ENCODE results near the gene TMEM106C.

TMEM106C gene

DNA sequence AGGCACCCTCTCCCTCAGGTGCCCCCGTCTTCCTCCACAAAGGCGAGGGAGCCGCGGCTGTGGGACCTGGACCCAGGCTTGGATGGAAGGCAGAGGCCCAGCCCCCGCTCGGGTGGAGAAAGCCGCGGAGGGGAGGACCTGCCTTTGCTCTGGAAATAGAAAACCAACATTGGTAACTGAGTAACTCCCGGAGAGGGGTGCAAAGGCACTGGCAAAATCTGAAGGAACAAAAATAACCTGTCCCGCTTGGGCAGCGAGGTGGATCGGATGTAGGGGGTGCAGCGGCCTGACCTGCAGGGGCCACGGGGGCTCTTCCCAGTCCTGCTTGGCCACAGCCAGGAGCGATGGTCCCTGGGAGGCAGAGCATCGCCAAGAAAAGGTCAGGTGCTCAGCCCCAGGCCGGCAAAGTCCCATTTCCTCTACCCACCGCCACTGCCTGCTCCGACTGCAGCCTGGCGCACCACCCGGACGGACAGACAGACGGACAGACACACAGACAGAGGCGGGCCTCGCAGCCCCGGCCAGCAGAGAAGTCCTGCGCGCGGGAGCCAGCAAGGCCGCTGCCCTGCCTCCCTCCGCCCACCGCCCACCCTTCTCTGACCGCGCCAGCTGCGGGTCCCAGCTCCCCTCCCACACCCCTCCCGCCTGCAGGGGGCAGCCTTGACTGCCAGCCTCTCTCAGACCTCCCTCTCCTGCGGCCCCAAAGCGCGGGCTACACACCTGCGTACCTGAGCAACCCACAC is 21.4 kb upstream of the TMEM106C start:
- Histone ChIP-seq H3K4me1 (ENCODE audit: insufficient read depth, low read length, poor library complexity, severe bottlenecking) (no peaks in the 10 kb centered on the region), H3K27me3 (ENCODE audit: insufficient read depth, low read length, poor library complexity, severe bottlenecking) (no peaks in the 10 kb centered on the region), H4K20me1 (ENCODE audit: insufficient read depth, low read length, poor library complexity, severe bottlenecking) (no peaks in the 10 kb centered on the region), H3K9me3 (ENCODE audit: insufficient read depth, low read depth, low read length) (no peaks in the 10 kb centered on the region), H3K4me3 (ENCODE audit: low read length, poor library complexity, severe bottlenecking) (no peak overlapping the region), H3K36me3 (ENCODE audit: insufficient read depth, low read length) (no peaks in the 10 kb centered on the region), H2AFZ (ENCODE audit: low read length) (no peak overlapping the region), H3K9me2 (replicated peaks; ENCODE audit: low read depth, low read length) (no peaks in the 10 kb centered on the region), H3K79me2 (ENCODE audit: insufficient read depth, low read length) (no peaks in the 10 kb centered on the region), H3F3A (ENCODE audit: low read depth) (no peaks in the 10 kb centered on the region), H3K9ac (ENCODE audit: low read depth, low read length, poor library complexity, severe bottlenecking) (no peak overlapping the region), H3K4me2 (ENCODE audit: low read depth, low read length, poor library complexity, severe bottlenecking) (no peak overlapping the region)
- no peak for TF ChIP-seq EZH2phosphoT487 (IDR thresholded peaks at IDR 0.05; ENCODE audit: borderline replicate concordance)
- TF ChIP-seq, protein P1, sequence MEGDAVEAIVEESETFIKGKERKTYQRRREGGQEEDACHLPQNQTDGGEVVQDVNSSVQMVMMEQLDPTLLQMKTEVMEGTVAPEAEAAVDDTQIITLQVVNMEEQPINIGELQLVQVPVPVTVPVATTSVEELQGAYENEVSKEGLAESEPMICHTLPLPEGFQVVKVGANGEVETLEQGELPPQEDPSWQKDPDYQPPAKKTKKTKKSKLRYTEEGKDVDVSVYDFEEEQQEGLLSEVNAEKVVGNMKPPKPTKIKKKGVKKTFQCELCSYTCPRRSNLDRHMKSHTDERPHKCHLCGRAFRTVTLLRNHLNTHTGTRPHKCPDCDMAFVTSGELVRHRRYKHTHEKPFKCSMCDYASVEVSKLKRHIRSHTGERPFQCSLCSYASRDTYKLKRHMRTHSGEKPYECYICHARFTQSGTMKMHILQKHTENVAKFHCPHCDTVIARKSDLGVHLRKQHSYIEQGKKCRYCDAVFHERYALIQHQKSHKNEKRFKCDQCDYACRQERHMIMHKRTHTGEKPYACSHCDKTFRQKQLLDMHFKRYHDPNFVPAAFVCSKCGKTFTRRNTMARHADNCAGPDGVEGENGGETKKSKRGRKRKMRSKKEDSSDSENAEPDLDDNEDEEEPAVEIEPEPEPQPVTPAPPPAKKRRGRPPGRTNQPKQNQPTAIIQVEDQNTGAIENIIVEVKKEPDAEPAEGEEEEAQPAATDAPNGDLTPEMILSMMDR (conservative IDR thresholded peaks at IDR 0.05; ENCODE audit: low read length): peak; percentile 39

DNA sequence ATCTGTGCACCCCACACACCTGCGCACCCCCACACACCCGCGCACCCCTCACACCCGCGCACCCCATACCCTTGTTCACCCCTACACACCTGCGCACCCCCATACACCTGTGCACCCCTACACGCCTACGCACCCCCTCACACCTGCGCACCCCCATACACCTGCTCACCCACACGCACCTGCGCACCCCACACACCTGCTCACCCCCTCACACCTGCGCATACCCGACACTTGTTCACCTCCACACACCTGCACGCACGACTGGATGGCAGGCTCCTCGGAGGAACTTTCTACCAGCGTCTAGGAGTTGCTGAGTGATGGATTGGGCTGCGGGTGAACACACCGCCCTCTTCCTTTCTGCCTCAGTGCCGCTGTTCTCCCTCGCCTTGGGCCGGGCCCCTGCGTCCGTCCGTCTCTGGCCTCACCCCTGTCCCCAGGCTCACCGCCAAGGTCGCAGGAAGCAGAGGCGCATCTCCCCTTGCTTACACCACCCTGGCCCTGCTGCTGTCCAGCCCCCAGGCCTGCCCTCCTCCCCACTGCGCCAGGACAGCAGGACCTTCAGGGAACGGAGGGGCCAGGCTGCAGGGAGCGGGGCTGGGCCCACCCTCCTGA is 20.7 kb upstream of the TMEM106C start:
- Histone ChIP-seq H3K4me2 (ENCODE audit: low read depth, low read length, poor library complexity, severe bottlenecking) (no peak overlapping the region), H3K9me3 (ENCODE audit: insufficient read depth, low read depth, low read length) (no peaks in the 10 kb centered on the region), H2AFZ (ENCODE audit: low read length) (no peak overlapping the region), H3K9ac (ENCODE audit: low read depth, low read length, poor library complexity, severe bottlenecking) (no peak overlapping the region), H3F3A (ENCODE audit: low read depth) (no peaks in the 10 kb centered on the region), H4K20me1 (ENCODE audit: insufficient read depth, low read length, poor library complexity, severe bottlenecking) (no peaks in the 10 kb centered on the region), H3K9me2 (replicated peaks; ENCODE audit: low read depth, low read length) (no peaks in the 10 kb centered on the region), H3K4me1 (ENCODE audit: insufficient read depth, low read length, poor library complexity, severe bottlenecking) (no peaks in the 10 kb centered on the region), H3K4me3 (ENCODE audit: low read length, poor library complexity, severe bottlenecking) (no peak overlapping the region), H3K36me3 (ENCODE audit: insufficient read depth, low read length) (no peaks in the 10 kb centered on the region), H3K27me3 (ENCODE audit: insufficient read depth, low read length, poor library complexity, severe bottlenecking) (no peaks in the 10 kb centered on the region), H3K79me2 (ENCODE audit: insufficient read depth, low read length) (no peaks in the 10 kb centered on the region)
- TF ChIP-seq, protein P1 (conservative IDR thresholded peaks at IDR 0.05; ENCODE audit: low read length): 0 out of 2 replicates have a peak, but pooled peaks have one; percentile 1
- no peak for TF ChIP-seq EZH2phosphoT487 (IDR thresholded peaks at IDR 0.05; ENCODE audit: borderline replicate concordance)

DNA sequence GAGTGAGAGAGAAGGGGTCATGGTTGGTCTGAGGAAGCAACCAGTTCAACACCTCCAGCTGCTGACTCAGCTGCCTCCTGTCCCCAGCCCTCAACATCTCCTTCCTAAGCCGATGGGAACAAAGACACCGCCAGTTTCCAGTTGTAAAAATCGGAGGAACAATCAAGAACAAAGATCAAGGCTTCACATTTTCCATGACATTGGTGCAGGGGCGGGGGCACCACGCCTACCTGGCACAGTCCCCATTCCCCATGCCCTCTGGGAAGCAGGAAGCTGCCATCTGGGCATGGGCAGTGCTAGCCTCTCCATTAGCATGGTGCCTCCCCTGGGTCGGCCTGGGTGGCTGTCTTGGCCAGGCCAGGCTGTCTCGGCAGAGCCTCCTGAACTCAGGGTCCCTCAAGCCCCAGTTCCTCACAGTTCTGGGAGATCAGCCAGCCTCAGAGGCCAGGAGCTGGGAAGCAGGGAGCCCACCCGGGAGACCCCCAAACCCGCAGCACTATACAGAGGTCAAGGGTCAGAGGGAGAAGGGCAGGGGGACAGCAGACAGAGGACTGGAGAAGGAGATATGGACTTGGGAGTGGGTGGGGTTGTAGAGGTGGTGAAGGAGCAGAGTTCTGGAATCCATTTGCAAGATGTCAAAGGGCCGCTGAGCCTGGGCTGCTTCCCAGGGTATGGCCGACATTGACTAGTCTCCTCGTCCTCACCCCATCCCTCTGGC is 19.6 kb upstream of the TMEM106C start:
- Histone ChIP-seq H3K36me3 (ENCODE audit: insufficient read depth, low read length) (no peaks in the 10 kb centered on the region), H3K4me1 (ENCODE audit: insufficient read depth, low read length, poor library complexity, severe bottlenecking) (no peaks in the 10 kb centered on the region), H3K9me3 (ENCODE audit: insufficient read depth, low read depth, low read length) (no peaks in the 10 kb centered on the region), H4K20me1 (ENCODE audit: insufficient read depth, low read length, poor library complexity, severe bottlenecking) (no peaks in the 10 kb centered on the region), H3K4me2 (ENCODE audit: low read depth, low read length, poor library complexity, severe bottlenecking) (no peak overlapping the region), H3K9ac (ENCODE audit: low read depth, low read length, poor library complexity, severe bottlenecking) (no peak overlapping the region), H3K9me2 (replicated peaks; ENCODE audit: low read depth, low read length) (no peaks in the 10 kb centered on the region), H3K27me3 (ENCODE audit: insufficient read depth, low read length, poor library complexity, severe bottlenecking) (no peaks in the 10 kb centered on the region), H3F3A (ENCODE audit: low read depth) (no peaks in the 10 kb centered on the region), H3K4me3 (ENCODE audit: low read length, poor library complexity, severe bottlenecking) (no peak overlapping the region), H3K79me2 (ENCODE audit: insufficient read depth, low read length) (no peaks in the 10 kb centered on the region), H2AFZ (ENCODE audit: low read length) (no peak overlapping the region)
- no peak for TF ChIP-seq EZH2phosphoT487 (IDR thresholded peaks at IDR 0.05; ENCODE audit: borderline replicate concordance)
- TF ChIP-seq, protein P1 (conservative IDR thresholded peaks at IDR 0.05; ENCODE audit: low read length): no peak
